H1 (cell line): ENCODE measurements around the gene CBY2. TPM values are rescaled to one million over a fixed set of nuclear protein-coding genes. Genes with fewer than 3 reads are reported as not detected.

Experiments used
- CREB1 ChIP-seq: IDR thresholded peaks from 2 replicates; pipeline ENCODE4 v1.6.1; 2012; ENCODE audit warnings: inconsistent platforms
- CTBP2 ChIP-seq: IDR thresholded peaks from 2 replicates; pipeline ENCODE4 v1.7.0; 2011; ENCODE audit warnings: borderline replicate concordance, mild to moderate bottlenecking, moderate library complexity, mixed read lengths, low read length; ENCODE audit not compliant: insufficient read depth, insufficient read length
- KDM1A ChIP-seq: fragments of 200-600, 300-600 bp; sonication (generic); IDR thresholded peaks from 2 replicates; pipeline ENCODE4 v1.7.1; 2016; ENCODE audit warnings: mild to moderate bottlenecking, low read length, borderline replicate concordance
- NRF1 ChIP-seq: IDR thresholded peaks from 2 replicates; pipeline ENCODE4 v1.6.1; 2011; ENCODE audit warnings: mild to moderate bottlenecking, low read depth, low read length, improper control_type of control experiment
- PHF8 ChIP-seq: fragments of 200-600 bp; sonication (generic); conservative IDR thresholded peaks from 2 replicates; pipeline ENCODE4 v1.7.1; 2012; ENCODE audit warnings: low read depth, mild to moderate bottlenecking, inconsistent platforms, low read length, moderate library complexity
- POU5F1 ChIP-seq: IDR thresholded peaks from 2 replicates; pipeline ENCODE4 v1.6.1; 2011; ENCODE audit warnings: low read depth, mild to moderate bottlenecking, low read length, moderate library complexity
- RXRA ChIP-seq: IDR thresholded peaks from 2 replicates; pipeline ENCODE4 v1.6.1; 2011; ENCODE audit warnings: low read depth, mild to moderate bottlenecking, low read length, moderate library complexity; ENCODE audit not compliant: insufficient read depth
- polyA plus RNA-seq, 7 experiments: library from polyadenylated mRNA; depleted of rRNA in 3 of 7; stranded (reverse) in 5 of 7; unstranded in 2 of 7; fragments of >200 nt in 5 of 7; fragments of 200-250 nt in 2 of 7; gene quantifications; 1 replicate in 5 of 7; 2 replicates in 1 of 7; 4 replicates in 1 of 7; pipeline versions ENCODE4 v1.2.1 to v1.2.3, GENCODE V29; 2011 to 2013; ENCODE audit warnings: missing spikeins in 2 of 7, mixed read lengths in 2 of 7
- total RNA-seq: library from RNA; stranded (reverse); fragmentation: NEBNext Ultra II Directional; extraction: Animal tissue kit (Norgen Biotek cat#: 25700); gene quantifications from 2 replicates; pipeline ENCODE4 v1.2.1, GENCODE V29; 2021
- TF ChIP-seq, protein P1 (sequence below): fragments of 300-600 bp; sonication (generic); IDR thresholded peaks from 2 replicates; pipeline ENCODE4 v1.7.1; 2012; ENCODE audit warnings: low read length, moderate library complexity, mild to moderate bottlenecking, inconsistent platforms; ENCODE audit not compliant: insufficient replicate concordance

The CBY2 gene
- total and polyA plus RNA-seq, 2 of the 8 experiments (the other 6 are each of a cell fraction or from before 2014, with no cell fraction given), result not detected

DNA sequence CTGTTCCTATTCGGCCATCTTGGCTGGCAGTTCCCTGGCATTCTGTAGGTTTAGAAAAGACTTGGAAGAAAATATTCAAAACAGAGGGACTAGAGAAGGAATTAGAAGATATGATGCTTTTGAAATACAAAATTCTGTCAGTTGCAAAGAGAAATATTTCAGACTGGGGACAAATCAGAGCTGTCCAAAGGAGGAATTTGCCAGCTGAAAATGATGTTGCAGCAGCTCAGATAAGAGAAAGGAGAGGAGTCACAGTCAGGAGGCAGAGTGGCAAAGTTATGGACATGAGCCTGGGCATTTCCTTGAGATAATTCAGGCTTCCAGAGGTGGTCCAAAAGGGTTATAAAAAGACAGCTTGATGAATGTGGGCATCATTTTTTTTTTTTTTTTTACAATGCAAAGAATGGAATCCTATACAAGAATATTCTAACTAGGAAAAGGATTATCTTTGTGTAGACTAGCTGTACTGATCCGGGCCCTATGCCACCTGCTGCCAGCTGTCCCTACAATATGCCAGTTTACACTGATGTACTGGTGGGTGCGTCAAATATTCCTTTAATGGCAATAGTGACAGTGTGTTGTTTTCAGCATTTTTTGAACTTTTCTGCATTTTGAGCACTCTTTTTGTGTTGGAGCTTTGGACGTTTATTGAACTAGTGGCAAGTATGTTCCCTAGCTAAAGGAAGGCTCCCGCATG is 31.8 kb upstream of the CBY2 start (continued):
- TF ChIP-seq, protein P1, sequence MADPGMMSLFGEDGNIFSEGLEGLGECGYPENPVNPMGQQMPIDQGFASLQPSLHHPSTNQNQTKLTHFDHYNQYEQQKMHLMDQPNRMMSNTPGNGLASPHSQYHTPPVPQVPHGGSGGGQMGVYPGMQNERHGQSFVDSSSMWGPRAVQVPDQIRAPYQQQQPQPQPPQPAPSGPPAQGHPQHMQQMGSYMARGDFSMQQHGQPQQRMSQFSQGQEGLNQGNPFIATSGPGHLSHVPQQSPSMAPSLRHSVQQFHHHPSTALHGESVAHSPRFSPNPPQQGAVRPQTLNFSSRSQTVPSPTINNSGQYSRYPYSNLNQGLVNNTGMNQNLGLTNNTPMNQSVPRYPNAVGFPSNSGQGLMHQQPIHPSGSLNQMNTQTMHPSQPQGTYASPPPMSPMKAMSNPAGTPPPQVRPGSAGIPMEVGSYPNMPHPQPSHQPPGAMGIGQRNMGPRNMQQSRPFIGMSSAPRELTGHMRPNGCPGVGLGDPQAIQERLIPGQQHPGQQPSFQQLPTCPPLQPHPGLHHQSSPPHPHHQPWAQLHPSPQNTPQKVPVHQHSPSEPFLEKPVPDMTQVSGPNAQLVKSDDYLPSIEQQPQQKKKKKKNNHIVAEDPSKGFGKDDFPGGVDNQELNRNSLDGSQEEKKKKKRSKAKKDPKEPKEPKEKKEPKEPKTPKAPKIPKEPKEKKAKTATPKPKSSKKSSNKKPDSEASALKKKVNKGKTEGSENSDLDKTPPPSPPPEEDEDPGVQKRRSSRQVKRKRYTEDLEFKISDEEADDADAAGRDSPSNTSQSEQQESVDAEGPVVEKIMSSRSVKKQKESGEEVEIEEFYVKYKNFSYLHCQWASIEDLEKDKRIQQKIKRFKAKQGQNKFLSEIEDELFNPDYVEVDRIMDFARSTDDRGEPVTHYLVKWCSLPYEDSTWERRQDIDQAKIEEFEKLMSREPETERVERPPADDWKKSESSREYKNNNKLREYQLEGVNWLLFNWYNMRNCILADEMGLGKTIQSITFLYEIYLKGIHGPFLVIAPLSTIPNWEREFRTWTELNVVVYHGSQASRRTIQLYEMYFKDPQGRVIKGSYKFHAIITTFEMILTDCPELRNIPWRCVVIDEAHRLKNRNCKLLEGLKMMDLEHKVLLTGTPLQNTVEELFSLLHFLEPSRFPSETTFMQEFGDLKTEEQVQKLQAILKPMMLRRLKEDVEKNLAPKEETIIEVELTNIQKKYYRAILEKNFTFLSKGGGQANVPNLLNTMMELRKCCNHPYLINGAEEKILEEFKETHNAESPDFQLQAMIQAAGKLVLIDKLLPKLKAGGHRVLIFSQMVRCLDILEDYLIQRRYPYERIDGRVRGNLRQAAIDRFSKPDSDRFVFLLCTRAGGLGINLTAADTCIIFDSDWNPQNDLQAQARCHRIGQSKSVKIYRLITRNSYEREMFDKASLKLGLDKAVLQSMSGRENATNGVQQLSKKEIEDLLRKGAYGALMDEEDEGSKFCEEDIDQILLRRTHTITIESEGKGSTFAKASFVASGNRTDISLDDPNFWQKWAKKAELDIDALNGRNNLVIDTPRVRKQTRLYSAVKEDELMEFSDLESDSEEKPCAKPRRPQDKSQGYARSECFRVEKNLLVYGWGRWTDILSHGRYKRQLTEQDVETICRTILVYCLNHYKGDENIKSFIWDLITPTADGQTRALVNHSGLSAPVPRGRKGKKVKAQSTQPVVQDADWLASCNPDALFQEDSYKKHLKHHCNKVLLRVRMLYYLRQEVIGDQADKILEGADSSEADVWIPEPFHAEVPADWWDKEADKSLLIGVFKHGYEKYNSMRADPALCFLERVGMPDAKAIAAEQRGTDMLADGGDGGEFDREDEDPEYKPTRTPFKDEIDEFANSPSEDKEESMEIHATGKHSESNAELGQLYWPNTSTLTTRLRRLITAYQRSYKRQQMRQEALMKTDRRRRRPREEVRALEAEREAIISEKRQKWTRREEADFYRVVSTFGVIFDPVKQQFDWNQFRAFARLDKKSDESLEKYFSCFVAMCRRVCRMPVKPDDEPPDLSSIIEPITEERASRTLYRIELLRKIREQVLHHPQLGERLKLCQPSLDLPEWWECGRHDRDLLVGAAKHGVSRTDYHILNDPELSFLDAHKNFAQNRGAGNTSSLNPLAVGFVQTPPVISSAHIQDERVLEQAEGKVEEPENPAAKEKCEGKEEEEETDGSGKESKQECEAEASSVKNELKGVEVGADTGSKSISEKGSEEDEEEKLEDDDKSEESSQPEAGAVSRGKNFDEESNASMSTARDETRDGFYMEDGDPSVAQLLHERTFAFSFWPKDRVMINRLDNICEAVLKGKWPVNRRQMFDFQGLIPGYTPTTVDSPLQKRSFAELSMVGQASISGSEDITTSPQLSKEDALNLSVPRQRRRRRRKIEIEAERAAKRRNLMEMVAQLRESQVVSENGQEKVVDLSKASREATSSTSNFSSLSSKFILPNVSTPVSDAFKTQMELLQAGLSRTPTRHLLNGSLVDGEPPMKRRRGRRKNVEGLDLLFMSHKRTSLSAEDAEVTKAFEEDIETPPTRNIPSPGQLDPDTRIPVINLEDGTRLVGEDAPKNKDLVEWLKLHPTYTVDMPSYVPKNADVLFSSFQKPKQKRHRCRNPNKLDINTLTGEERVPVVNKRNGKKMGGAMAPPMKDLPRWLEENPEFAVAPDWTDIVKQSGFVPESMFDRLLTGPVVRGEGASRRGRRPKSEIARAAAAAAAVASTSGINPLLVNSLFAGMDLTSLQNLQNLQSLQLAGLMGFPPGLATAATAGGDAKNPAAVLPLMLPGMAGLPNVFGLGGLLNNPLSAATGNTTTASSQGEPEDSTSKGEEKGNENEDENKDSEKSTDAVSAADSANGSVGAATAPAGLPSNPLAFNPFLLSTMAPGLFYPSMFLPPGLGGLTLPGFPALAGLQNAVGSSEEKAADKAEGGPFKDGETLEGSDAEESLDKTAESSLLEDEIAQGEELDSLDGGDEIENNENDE, result no peak
- TF ChIP-seq RXRA (no peak), CTBP2 (no peak), CREB1 (no peak), POU5F1 (no peak), NRF1 (no peak), PHF8 (no peak), KDM1A (no peak)
